ENCODE results near the gene ITM2A. TPM values are rescaled to one million over a fixed set of nuclear protein-coding genes. Genes with fewer than 3 reads are reported as not detected.

ITM2A gene
- total and polyA plus RNA-seq, 2 donors (not counting 1 experiment from before 2014, with no cell fraction given) = 14.9 to 16.3 TPM

GRCh38 chrX:79325263-79325958, 41.7 kb downstream of the ITM2A start:
- no peaks in the 10 kb centered on the region for H3K79me2 ChIP-seq (ENCODE audit: control insufficient read depth, insufficient read depth, low read length)
- TF ChIP-seq EZH2 (IDR thresholded peaks at IDR 0.05; ENCODE audit: borderline replicate concordance, insufficient read depth, low read depth, low read length, poor library complexity, severe bottlenecking) (no peak), CTCF (IDR thresholded peaks at IDR 0.05) (no peak)
- no peak overlapping the region for H3K4me3 Mint-ChIP-seq
- no CpG with 5 or more reads among the region's 8 CpGs for WGBS (ENCODE audit: insufficient coverage)
- no peak overlapping the region for H3K27ac Mint-ChIP-seq
- DNase-seq (no peak), ATAC-seq (ENCODE audit: low read depth) (no peak)
- POLR2A ChIA-PET = no interaction called here
- no peak overlapping the region for H3K4me2 ChIP-seq (replicated peaks; ENCODE audit: low read depth, low read length, poor library complexity, severe bottlenecking)
- no peaks in the 10 kb centered on the region for H4K20me1 ChIP-seq (ENCODE audit: control insufficient read depth, insufficient read depth, low read length, poor library complexity, severe bottlenecking)
- no peaks in the 10 kb centered on the region for H3K27me3 ChIP-seq (replicated peaks in 1 of 4; ENCODE audit: control extremely low read depth in 1 of 4, control insufficient read depth in 3 of 4, insufficient read depth in 4 of 4, low read length in 3 of 4)
- no peaks in the 10 kb centered on the region for H3K36me3 ChIP-seq (replicated peaks in 1 of 2; ENCODE audit: control extremely low read depth in 1 of 2, control insufficient read depth in 1 of 2, extremely low read depth in 1 of 2, insufficient read depth in 2 of 2, low read length in 1 of 2)
- no peaks in the 10 kb centered on the region for H3K4me1 Mint-ChIP-seq
- intact Hi-C loops (cut with micrococcal nuclease) = no loop called here
- no peaks in the 10 kb centered on the region for H3K27me3 Mint-ChIP-seq
- CTCF ChIA-PET = no interaction called here
- no peaks in the 10 kb centered on the region for H3K9me3 ChIP-seq (ENCODE audit: control extremely low read depth in 1 of 3, control insufficient read depth in 2 of 3, insufficient read depth in 1 of 3, low read length in 2 of 3)
- H3K9ac ChIP-seq (ENCODE audit: low read length) = no peak overlapping the region
- H3K27ac ChIP-seq (ENCODE audit: low read length in 2 of 2) = no peak overlapping the region
- H3K4me1 ChIP-seq (ENCODE audit: control insufficient read depth in 2 of 2, insufficient read depth in 2 of 2, low read length in 2 of 2) = no peaks in the 10 kb centered on the region
- no peak overlapping the region for H2AFZ ChIP-seq (ENCODE audit: insufficient read depth, low read depth, low read length, poor library complexity, severe bottlenecking)
- H3K9me3 Mint-ChIP-seq (ENCODE audit: insufficient read depth) = no peaks in the 10 kb centered on the region
- no peak overlapping the region for H3K4me3 ChIP-seq (ENCODE audit: control extremely low read depth in 1 of 5, extremely low read depth in 1 of 5, insufficient read depth in 1 of 5, low read depth in 2 of 5, low read length in 4 of 5)

Other genes starting within 250 kb of the ITM2A start
- gene GPR174, start 222.6 kb downstream of the ITM2A start, total RNA-seq = 21.5 and 25.6 TPM in 2 replicates
- 21.4 and 27.7 TPM in 2 replicates for gene GPR174, start 222.6 kb downstream of the ITM2A start, polyA plus RNA-seq